GM19438 (cell line): ENCODE data around the gene MROH7.

Source experiments
- ATAC-seq: cut with Tn5 transposase; IDR thresholded peaks from one replicate; pipeline ENCODE4 v1.9.1; 2021; ENCODE audit warnings: low read depth; ENCODE audit not compliant: unreplicated experiment

The MROH7 gene

GRCh38 chr1:54716299-54717047 is 74.9 kb downstream of the MROH7 start:
- no peak for ATAC-seq

GRCh38 chr1:54721719-54722118 is 80.1 kb downstream of the MROH7 start:
- no peak for ATAC-seq

- ATAC-seq, result no peak
Observed at GRCh38 chr1:54723985-54724384, 82.4 kb downstream of the MROH7 start.

GRCh38 chr1:54724771-54725170 is 83.2 kb downstream of the MROH7 start:
- no peak for ATAC-seq

- no peak for ATAC-seq
Observed at GRCh38 chr1:54728027-54728426, 86.4 kb downstream of the MROH7 start.

GRCh38 chr1:54736685-54737084 is 95.1 kb downstream of the MROH7 start:
- ATAC-seq, result no peak

GRCh38 chr1:54738244-54738643 is 96.7 kb downstream of the MROH7 start:
- ATAC-seq, result no peak

GRCh38 chr1:54741531-54741930 is 99.9 kb downstream of the MROH7 start:
- ATAC-seq, result no peak

GRCh38 chr1:54742282-54742681 is 100.7 kb downstream of the MROH7 start:
- ATAC-seq, result no peak

- ATAC-seq, result no peak
Observed at GRCh38 chr1:54743416-54744226, 102.0 kb downstream of the MROH7 start.

GRCh38 chr1:54744696-54745095 is 103.1 kb downstream of the MROH7 start:
- no peak for ATAC-seq

GRCh38 chr1:54745274-54745673 is 103.7 kb downstream of the MROH7 start:
- no peak for ATAC-seq

GRCh38 chr1:54745864-54746263 is 104.3 kb downstream of the MROH7 start:
- ATAC-seq, result no peak

- ATAC-seq, result no peak
Observed at GRCh38 chr1:54748094-54748835, 106.7 kb downstream of the MROH7 start.

- ATAC-seq, result no peak
Observed at GRCh38 chr1:54750596-54750995, 109.0 kb downstream of the MROH7 start.

GRCh38 chr1:54751426-54751825 is 109.8 kb downstream of the MROH7 start:
- ATAC-seq, result no peak

- ATAC-seq, result no peak
Observed at GRCh38 chr1:54754045-54754444, 112.5 kb downstream of the MROH7 start.

GRCh38 chr1:54754486-54755285 is 113.1 kb downstream of the MROH7 start:
- no peak for ATAC-seq

GRCh38 chr1:54757833-54758232 is 116.2 kb downstream of the MROH7 start:
- ATAC-seq, result no peak

GRCh38 chr1:54758678-54759348 is 117.2 kb downstream of the MROH7 start:
- no peak for ATAC-seq
